NOMO-1 (cell line): ENCODE data around the gene CSMD2.

ENCODE experiments used
- DNase-seq, 2 experiments: peaks; one replicate each; lab custom pipeline; 2025; ENCODE audit not compliant: unreplicated experiment in 2 of 2; lab: John Stamatoyannopoulos, UW

The CSMD2 gene

GRCh38 chr1:33586106-33586505 is 578.9 kb downstream of the CSMD2 start:
- DNase-seq, result no peak

- no peak for DNase-seq
Measured at GRCh38 chr1:33583567-33583966, 581.5 kb downstream of the CSMD2 start.

GRCh38 chr1:33578557-33579448 is 586.2 kb downstream of the CSMD2 start:
- peak; percentile 83 for DNase-seq

DNA sequence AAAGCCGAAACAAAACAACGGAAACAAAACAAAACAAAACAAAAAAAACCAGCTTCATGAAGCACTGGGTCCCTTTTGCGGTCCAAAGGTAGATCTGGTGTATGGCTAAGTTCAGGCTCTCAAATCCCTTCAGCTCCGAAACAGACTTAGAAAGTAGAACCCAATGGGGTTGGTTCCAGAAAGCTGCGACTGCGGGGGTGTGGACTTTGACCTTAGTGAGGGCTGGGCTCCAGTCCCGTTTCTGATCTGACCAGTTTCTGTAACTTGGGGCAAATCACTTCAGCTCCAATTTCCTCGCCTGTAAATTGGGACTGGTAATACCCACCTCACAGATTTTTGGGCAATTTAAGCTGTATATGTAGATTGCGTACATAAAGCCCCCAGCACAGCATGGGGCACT is 587.4 kb downstream of the CSMD2 start:
- DNase-seq, result no peak

GRCh38 chr1:33576821-33577599 is 588.0 kb downstream of the CSMD2 start:
- peak in 1 of 2 experiments; percentile 6 for DNase-seq

GRCh38 chr1:33575324-33575879 is 589.6 kb downstream of the CSMD2 start:
- DNase-seq, result no peak

DNA sequence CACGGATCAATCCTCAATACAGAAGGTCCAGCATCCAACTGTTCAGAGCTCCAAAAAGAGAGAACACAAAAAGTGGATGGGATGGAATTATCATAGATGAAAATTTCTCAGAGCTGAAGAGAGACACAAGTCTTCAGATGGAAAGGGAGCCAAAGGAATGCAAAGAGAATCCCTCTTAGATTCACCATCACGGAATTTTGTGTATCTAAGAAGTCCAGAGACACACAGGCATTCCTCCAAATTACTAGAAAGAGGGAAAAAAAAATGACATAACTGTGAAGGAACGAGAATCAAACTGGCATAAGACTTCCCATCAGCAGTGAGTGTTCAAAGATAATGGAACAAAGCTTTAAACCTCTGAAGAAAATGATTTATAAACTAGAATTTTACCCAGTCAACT is 591.4 kb downstream of the CSMD2 start:
- no peak for DNase-seq

DNA sequence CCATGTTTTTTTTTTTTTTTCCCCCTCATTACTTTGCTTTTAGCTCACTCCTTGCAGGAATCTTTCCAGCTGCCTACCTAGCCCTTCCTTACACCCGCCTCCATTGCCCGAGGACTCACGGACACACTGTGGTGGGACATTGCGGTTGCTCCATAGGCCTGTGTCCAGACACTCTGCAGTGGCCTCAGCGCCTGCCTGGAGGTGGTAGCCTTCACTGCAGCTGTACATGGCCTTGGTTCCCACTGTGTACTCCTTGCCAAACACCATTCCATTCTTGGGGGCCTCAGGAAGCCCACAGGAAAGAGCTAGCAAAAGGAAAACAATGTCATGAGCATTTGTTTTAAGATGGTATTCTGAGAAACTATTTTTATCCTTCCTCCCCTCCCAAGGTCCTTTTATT is 592.6 kb downstream of the CSMD2 start:
- no peak for DNase-seq

DNA sequence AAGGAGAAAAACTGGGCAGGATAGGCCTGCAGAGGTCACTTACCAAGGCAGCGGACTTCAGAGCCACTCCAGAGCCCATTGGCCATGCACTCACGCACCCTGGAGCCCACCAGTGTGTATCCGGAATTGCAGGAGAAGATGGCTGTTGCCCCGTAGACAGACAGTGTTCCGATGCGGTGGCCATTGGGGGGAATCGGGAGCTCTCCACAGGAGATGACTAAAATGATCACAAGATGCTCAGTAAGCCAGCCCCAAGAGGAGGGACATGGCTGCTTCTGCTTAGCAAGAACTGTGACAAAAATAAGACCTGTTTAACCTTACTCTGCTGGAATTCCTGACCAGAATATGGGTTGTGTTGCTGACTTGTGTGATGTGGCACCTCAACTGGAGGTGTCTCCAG is 595.7 kb downstream of the CSMD2 start:
- no peak for DNase-seq

GRCh38 chr1:33563699-33564098 is 601.3 kb downstream of the CSMD2 start:
- no peak for DNase-seq

DNA sequence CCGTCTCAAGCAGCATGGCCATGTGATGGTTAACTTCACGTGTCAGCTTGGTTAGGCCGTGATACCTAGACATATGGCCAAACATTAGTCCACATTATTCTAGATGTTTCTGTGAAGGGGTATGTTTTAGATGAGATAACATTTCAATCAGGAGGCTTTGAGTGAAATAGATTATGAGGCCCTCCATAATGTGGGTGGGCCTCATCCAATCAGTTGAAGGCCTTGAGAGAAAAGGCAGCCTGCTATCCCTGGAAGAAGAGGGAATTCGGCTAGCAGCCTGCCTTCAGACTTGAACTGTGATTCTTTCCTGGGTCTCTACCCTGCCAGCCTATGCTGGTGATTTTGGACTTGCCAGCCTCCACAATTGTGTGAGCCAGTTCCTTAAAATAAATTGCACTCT is 602.5 kb downstream of the CSMD2 start:
- DNase-seq, result no peak

- no peak for DNase-seq
Measured at GRCh38 chr1:33561576-33561975, 603.5 kb downstream of the CSMD2 start.

- DNase-seq, result no peak
Measured at GRCh38 chr1:33560680-33561079, 604.4 kb downstream of the CSMD2 start.

- no peak for DNase-seq
Measured at GRCh38 chr1:33548721-33549120, 616.3 kb downstream of the CSMD2 start.

GRCh38 chr1:33548319-33548718 is 616.7 kb downstream of the CSMD2 start:
- no peak for DNase-seq

- no peak for DNase-seq
Measured at GRCh38 chr1:33547576-33547975, 617.5 kb downstream of the CSMD2 start.

- no peak for DNase-seq
Measured at GRCh38 chr1:33541966-33542365, 623.1 kb downstream of the CSMD2 start.

- DNase-seq, result no peak
Measured at GRCh38 chr1:33537885-33538284, 627.1 kb downstream of the CSMD2 start.

- no peak for DNase-seq
Measured at GRCh38 chr1:33535334-33535733, 629.7 kb downstream of the CSMD2 start.

DNA sequence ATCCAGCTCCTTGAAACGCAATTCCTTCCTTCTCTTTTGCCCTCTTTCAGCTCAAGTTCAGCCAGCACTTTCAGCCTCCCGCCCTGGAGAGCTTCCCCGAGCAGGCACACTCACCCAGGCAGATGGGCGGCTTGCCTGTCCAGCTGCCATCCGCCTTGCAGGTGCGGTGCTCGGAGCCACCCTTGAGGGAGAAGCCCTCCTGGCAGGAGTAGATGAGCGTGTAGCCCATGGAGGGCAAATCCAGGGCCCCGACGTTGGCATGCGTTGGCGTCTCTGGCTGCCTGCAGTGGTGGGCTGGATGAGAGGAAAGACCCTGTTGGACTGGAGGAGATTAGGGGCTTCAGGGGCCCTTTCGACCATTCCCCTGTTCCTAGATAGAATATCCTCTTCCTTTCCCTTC is 632.1 kb downstream of the CSMD2 start:
- no peak for DNase-seq

DNA sequence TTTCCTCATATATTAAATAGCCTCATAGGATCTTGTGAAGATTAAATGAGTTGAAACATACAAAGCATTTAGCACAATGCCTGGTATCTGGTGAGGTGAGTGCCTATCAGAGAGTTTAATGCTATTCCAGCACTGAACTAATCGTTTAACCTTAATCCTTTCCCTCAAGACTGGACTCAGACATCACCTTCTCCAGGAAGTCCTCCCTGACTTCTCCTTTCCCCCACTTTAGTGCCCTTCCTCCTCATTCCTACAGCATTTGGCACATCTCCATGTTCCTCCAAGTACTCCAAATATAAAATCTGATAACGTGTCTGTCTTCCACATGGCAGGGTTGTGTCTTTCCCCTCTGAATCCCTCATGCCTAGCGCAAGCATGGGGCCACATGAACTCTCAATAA is 632.8 kb downstream of the CSMD2 start:
- DNase-seq, result no peak

- DNase-seq, result no peak
Measured at GRCh38 chr1:33529957-33530356, 635.1 kb downstream of the CSMD2 start.
